Measurements from ENCODE around the gene MORN3. TPM values are rescaled to one million over a fixed set of nuclear protein-coding genes. Genes with fewer than 3 reads are reported as not detected.

The MORN3 gene
- total RNA-seq, 3 donors from 2014 or later = 0.29 to 2.0 TPM; not detected in 1

DNA sequence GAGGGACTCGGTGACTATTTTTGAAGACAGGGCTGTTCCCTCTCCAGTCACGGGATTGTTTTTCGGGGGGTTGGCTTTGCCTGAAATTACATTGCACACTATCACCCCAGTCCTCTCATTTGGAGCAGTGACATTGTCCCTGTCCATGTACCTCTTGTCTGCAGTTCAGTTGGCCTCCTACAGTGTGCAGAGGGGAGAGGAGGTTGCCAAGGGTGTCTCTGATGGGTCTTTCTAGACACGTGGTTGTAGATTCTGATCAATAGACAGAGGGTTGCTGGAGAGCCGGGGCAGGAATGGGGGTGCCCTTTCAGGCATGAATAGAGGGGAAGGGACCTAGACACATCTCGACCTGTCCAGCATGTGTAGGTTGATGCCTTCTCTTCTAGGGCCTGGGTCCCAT is 44.3 kb upstream of the MORN3 start:
- peaks cover 0 to 5% of the 10 kb centered on the region in 2 donors for H3K4me1 ChIP-seq
- DNase-seq (ENCODE audit: low spot score in 2 of 2) = no peak
- TF ChIP-seq POLR2AphosphoS5 (IDR thresholded peaks at IDR 0.05) = no peak
- TF ChIP-seq, protein P1, sequence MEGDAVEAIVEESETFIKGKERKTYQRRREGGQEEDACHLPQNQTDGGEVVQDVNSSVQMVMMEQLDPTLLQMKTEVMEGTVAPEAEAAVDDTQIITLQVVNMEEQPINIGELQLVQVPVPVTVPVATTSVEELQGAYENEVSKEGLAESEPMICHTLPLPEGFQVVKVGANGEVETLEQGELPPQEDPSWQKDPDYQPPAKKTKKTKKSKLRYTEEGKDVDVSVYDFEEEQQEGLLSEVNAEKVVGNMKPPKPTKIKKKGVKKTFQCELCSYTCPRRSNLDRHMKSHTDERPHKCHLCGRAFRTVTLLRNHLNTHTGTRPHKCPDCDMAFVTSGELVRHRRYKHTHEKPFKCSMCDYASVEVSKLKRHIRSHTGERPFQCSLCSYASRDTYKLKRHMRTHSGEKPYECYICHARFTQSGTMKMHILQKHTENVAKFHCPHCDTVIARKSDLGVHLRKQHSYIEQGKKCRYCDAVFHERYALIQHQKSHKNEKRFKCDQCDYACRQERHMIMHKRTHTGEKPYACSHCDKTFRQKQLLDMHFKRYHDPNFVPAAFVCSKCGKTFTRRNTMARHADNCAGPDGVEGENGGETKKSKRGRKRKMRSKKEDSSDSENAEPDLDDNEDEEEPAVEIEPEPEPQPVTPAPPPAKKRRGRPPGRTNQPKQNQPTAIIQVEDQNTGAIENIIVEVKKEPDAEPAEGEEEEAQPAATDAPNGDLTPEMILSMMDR (IDR thresholded peaks at IDR 0.05) = no peak
- TF ChIP-seq POLR2A (IDR thresholded peaks at IDR 0.05) = no peak
- peak overlapping the region; percentile 74 to 80 for H3K27ac ChIP-seq
- no peaks in the 10 kb centered on the region for H3K36me3 ChIP-seq
- intact Hi-C loops (cut with DNase I; ENCODE audit: low total_unique reads) = no loop called here
- no peaks in the 10 kb centered on the region for H3K9me3 ChIP-seq
- H3K4me3 ChIP-seq = peak overlapping the region; percentile 86 to 95 (median 90)
- no peaks in the 10 kb centered on the region for H3K27me3 ChIP-seq

DNA sequence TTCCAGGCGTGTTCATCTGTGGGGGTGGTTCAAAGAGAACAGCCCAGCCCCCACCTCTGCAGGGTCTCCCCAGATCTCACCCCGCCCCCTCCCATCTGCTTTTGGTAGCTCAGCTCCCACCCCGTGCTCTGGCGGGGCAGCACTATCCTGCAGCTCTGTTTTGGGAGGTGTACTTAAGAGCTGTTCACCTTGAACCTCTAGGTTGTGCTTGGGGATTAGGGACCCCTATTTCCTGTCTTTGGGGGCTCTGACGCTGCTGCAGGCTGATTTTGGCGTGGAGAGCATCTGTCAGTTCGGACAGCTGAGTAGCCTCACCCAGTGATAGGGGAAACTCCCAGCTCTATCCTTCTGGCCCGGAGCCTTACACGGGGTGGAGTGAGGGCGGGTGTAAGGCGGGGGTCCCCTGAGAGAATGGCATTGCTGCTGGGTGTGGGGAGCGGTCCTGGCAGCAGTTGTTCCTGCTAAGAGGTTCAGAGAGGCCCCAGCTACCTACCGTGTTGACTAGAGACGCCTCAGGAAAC is 43.9 kb upstream of the MORN3 start:
- DNase-seq (ENCODE audit: low spot score in 2 of 2) = no peak
- Histone ChIP-seq H3K27ac (peak overlapping the region; percentile 74 to 80), H3K4me3 (peak overlapping the region; percentile 86 to 95 (median 90)), H3K27me3 (no peaks in the 10 kb centered on the region), H3K4me1 (peaks cover 0 to 5% of the 10 kb centered on the region in 2 donors), H3K36me3 (no peaks in the 10 kb centered on the region), H3K9me3 (no peaks in the 10 kb centered on the region)
- intact Hi-C loops (cut with DNase I; ENCODE audit: low total_unique reads) = no loop called here
- TF ChIP-seq POLR2A (IDR thresholded peaks at IDR 0.05) (no peak), POLR2AphosphoS5 (IDR thresholded peaks at IDR 0.05) (no peak)
- TF ChIP-seq, protein P1 (IDR thresholded peaks at IDR 0.05) = no peak

- DNase-seq (ENCODE audit: low spot score in 2 of 2) = peak; percentile 73 to 83
- Histone ChIP-seq H3K4me3 (peak within 1 kb of the TSS; percentile 86 to 95 (median 90)), H3K9me3 (no peaks in the 10 kb centered on the region), H3K4me1 (peaks cover 0 to 5% of the 10 kb centered on the region in 2 donors), H3K27me3 (no peaks in the 10 kb centered on the region), H3K27ac (peak within 1 kb of the TSS; percentile 74 to 80), H3K36me3 (no peaks in the 10 kb centered on the region)
- intact Hi-C loops (cut with DNase I; ENCODE audit: low total_unique reads) = no loop called here
- TF ChIP-seq POLR2A (IDR thresholded peaks at IDR 0.05) (peak; percentile 60), POLR2AphosphoS5 (IDR thresholded peaks at IDR 0.05) (peak; percentile 57 to 67 (median 66))
- TF ChIP-seq, protein P1 (IDR thresholded peaks at IDR 0.05) = peak in 1 of 3 donors; percentile 9
Measured at GRCh38 chr12:121712461-121713256, 43.2 kb upstream of the MORN3 start, which contains the start of gene TMEM120B. TMEM120B (plus strand) TSS chr12:121712752; CDS start chr12:121712896, 144 bp downstream.

GRCh38 chr12:121712190-121712460 is 42.7 kb upstream of the MORN3 start:
- Histone ChIP-seq H3K27ac (peak overlapping the region; percentile 74 to 80), H3K9me3 (no peaks in the 10 kb centered on the region), H3K27me3 (no peaks in the 10 kb centered on the region), H3K36me3 (no peaks in the 10 kb centered on the region), H3K4me1 (peaks cover 0 to 5% of the 10 kb centered on the region in 2 donors), H3K4me3 (peak overlapping the region; percentile 86 to 95 (median 90))
- TF ChIP-seq POLR2A (IDR thresholded peaks at IDR 0.05) (no peak), POLR2AphosphoS5 (IDR thresholded peaks at IDR 0.05) (no peak)
- TF ChIP-seq, protein P1 (IDR thresholded peaks at IDR 0.05) = no peak
- intact Hi-C loops (cut with DNase I; ENCODE audit: low total_unique reads) = no loop called here
- no peak for DNase-seq (ENCODE audit: low spot score in 2 of 2)
